Kidney tubule cell (primary cell): ENCODE data around the gene PKDREJ.
A peak's percentile ranks its signal among the peaks of the same experiment; 100 is the strongest.
"Not testable (repeated sequence)": the region's sequence is repeated elsewhere in the genome, so short reads cannot be mapped to it uniquely, and the experiment has no call there.

Experiments used
- DNase-seq: peaks from one replicate; pipeline ENCODE4 v3.0.0-alpha.2; 2018; ENCODE audit warnings: low spot score

The PKDREJ gene

GRCh38 chr22:46264520-46264919 is 1.4 kb upstream of the PKDREJ start:
- not testable (repeated sequence) for DNase-seq

- DNase-seq, result peak; percentile 20
These were observed 511 bp downstream of the PKDREJ start for GRCh38 chr22:46262449-46263215.

- DNase-seq, result no peak
These were observed 3.1 kb downstream of the PKDREJ start for GRCh38 chr22:46260038-46260437.

GRCh38 chr22:46259374-46259773 is 3.8 kb downstream of the PKDREJ start:
- no peak for DNase-seq

GRCh38 chr22:46256358-46256958 is 6.7 kb downstream of the PKDREJ start:
- DNase-seq, result peak; percentile 5

GRCh38 chr22:46251816-46252380 is 11.2 kb downstream of the PKDREJ start:
- DNase-seq, result no peak

GRCh38 chr22:46251266-46251665 is 11.9 kb downstream of the PKDREJ start:
- no peak for DNase-seq

GRCh38 chr22:46250783-46251125 is 12.4 kb downstream of the PKDREJ start:
- DNase-seq, result no peak

- peak; percentile 90 for DNase-seq
These were observed 12.9 kb downstream of the PKDREJ start, which contains the start of gene CDPF1 for GRCh38 chr22:46250035-46250782. Gene CDPF1, minus strand, starts transcription at chr22:46250293. Its CDS starts 2,009 bp downstream, at chr22:46248284.

- DNase-seq, result no peak
These were observed 15.6 kb downstream of the PKDREJ start for GRCh38 chr22:46247443-46247975.

GRCh38 chr22:46246178-46246577 is 17.0 kb downstream of the PKDREJ start:
- no peak for DNase-seq

- DNase-seq, result peak; percentile 32
These were observed 17.6 kb downstream of the PKDREJ start for GRCh38 chr22:46245511-46245910.

GRCh38 chr22:46244771-46245170 is 18.4 kb downstream of the PKDREJ start:
- DNase-seq, result no peak

- no peak for DNase-seq
These were observed 21.1 kb downstream of the PKDREJ start for GRCh38 chr22:46242076-46242475.

GRCh38 chr22:46241396-46242007 is 21.6 kb downstream of the PKDREJ start:
- no peak for DNase-seq

GRCh38 chr22:46240907-46241306 is 22.2 kb downstream of the PKDREJ start:
- no peak for DNase-seq

- no peak for DNase-seq
These were observed 22.6 kb downstream of the PKDREJ start for GRCh38 chr22:46240506-46240905.

GRCh38 chr22:46240073-46240472 is 23.1 kb downstream of the PKDREJ start:
- no peak for DNase-seq

GRCh38 chr22:46239261-46240048 is 23.7 kb downstream of the PKDREJ start:
- no peak for DNase-seq

GRCh38 chr22:46238541-46238940 is 24.6 kb downstream of the PKDREJ start:
- DNase-seq, result no peak
